OCI-LY1 (cell line): ENCODE measurements around the gene ZNF487.
"Not testable (repeated sequence)": the region's sequence is repeated elsewhere in the genome, so short reads cannot be mapped to it uniquely, and the experiment has no call there.

Source experiments
- H2AFZ ChIP-seq: fragments of 200-600 bp; sonication (generic), shearing (Covaris generic); 2 replicates; pipeline ENCODE4 v1.6.0; 2014; ENCODE audit warnings: antibody characterized with exemption, mild to moderate bottlenecking, low read length
- H3F3A ChIP-seq: fragments of 200-600 bp; sonication (generic), shearing (Covaris generic); 2 replicates; pipeline ENCODE4 v1.6.0; 2014; ENCODE audit warnings: mild to moderate bottlenecking, antibody characterized with exemption, low read length, moderate library complexity; ENCODE audit not compliant: insufficient read depth
- H3K27ac ChIP-seq: fragments of 200-600 bp; sonication (generic); 2 replicates; pipeline ENCODE4 v1.5.1; 2014; ENCODE audit warnings: low read length, mixed run types, mild to moderate bottlenecking, low read depth; ENCODE audit not compliant: poor library complexity, severe bottlenecking
- H3K27me3 ChIP-seq: fragments of 200-600 bp; sonication (generic); 2 replicates; pipeline ENCODE4 v1.6.0; 2014; ENCODE audit warnings: antibody characterized with exemption, mild to moderate bottlenecking, low read length, moderate library complexity; ENCODE audit not compliant: insufficient read depth
- H3K36me3 ChIP-seq: fragments of 200-600 bp; sonication (generic); 2 replicates; pipeline ENCODE4 v1.6.1; 2014; ENCODE audit warnings: mild to moderate bottlenecking, antibody characterized with exemption, low read length, moderate library complexity, mixed read lengths; ENCODE audit not compliant: insufficient read depth
- H3K4me1 ChIP-seq: fragments of 200-600 bp; sonication (generic); 2 replicates; pipeline ENCODE4 v1.5.1; 2014; ENCODE audit warnings: mild to moderate bottlenecking, low read length, moderate library complexity; ENCODE audit not compliant: insufficient read depth, severe bottlenecking
- H3K4me2 ChIP-seq: fragments of 200-600 bp; sonication (generic), shearing (Covaris generic); 2 replicates; pipeline ENCODE4 v1.6.1; 2014; ENCODE audit warnings: low read length
- H3K4me3 ChIP-seq: fragments of 200-600 bp; sonication (generic); 2 replicates; pipeline ENCODE4 v1.5.1; 2014; ENCODE audit warnings: low read length, low read depth, mild to moderate bottlenecking, mixed read lengths; ENCODE audit not compliant: poor library complexity, severe bottlenecking
- H3K79me2 ChIP-seq: fragments of 200-600 bp; shearing (Covaris generic); 2 replicates; pipeline ENCODE4 v1.6.1; 2016; ENCODE audit warnings: mixed run types, low read length, mixed read lengths; ENCODE audit not compliant: insufficient read depth
- H3K9ac ChIP-seq: fragments of 200-600 bp; sonication (generic), shearing (Covaris generic); 2 replicates; pipeline ENCODE4 v1.6.1; 2014; ENCODE audit warnings: mild to moderate bottlenecking, low read length, mixed read lengths
- H3K9me2 ChIP-seq: fragments of 200-600 bp; sonication (generic), shearing (Covaris generic); 2 replicates; pipeline ENCODE4 v1.6.1; 2014; ENCODE audit warnings: low read depth, mild to moderate bottlenecking, low read length, mixed read lengths
- H3K9me3 ChIP-seq: fragments of 200-600 bp; shearing (Covaris generic); 2 replicates; pipeline ENCODE4 v1.6.1; 2014; ENCODE audit warnings: low read length, mixed read lengths
- H4K20me1 ChIP-seq: fragments of 200-600 bp; sonication (generic), shearing (Covaris generic); 2 replicates; pipeline ENCODE4 v1.6.0; 2016; ENCODE audit warnings: mild to moderate bottlenecking, low read length; ENCODE audit not compliant: insufficient read depth
- CTCF ChIP-seq: fragments of 200-600 bp; sonication (generic), shearing (Covaris generic); IDR thresholded peaks from 2 replicates; pipeline ENCODE4 v1.5.1; 2017; ENCODE audit warnings: mild to moderate bottlenecking, antibody characterized with exemption, low read length, moderate library complexity, mixed read lengths
- EZH2 ChIP-seq: fragments of 200-600 bp; sonication (generic), shearing (Covaris generic); IDR thresholded peaks from 2 replicates; pipeline ENCODE4 v1.8.0; 2017; ENCODE audit warnings: borderline replicate concordance, mixed run types, mild to moderate bottlenecking, antibody characterized with exemption, low read length, moderate library complexity, mixed read lengths

Gene ZNF487

DNA sequence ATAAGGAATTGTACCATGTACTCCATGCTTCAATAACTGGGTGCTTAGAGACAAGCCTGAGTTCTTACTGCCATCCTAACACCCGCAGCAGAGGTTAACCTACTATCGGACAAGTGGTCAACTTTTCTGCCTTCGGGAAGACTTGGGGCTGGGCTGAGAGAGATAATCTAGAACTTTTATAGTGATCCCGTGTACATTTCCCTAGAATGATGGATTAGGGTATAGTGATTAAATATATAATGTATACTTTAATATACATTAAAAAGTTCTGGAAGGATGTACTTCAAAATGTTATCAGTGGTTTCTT lies 15.8 kb upstream of the ZNF487 start:
- no peak for TF ChIP-seq CTCF
- TF ChIP-seq EZH2, result no peak
- Histone ChIP-seq H3K4me1 (peaks cover 48% of the 10 kb centered on the region), H3K4me2 (peak overlapping the region; percentile 79), H3K9me3 (no peaks in the 10 kb centered on the region), H4K20me1 (no peaks in the 10 kb centered on the region), H3K4me3 (peak overlapping the region; percentile 61), H3F3A (peaks cover 4% of the 10 kb centered on the region; the same call in 1 of the 2 replicates), H3K79me2 (no peaks in the 10 kb centered on the region), H2AFZ (peak overlapping the region; percentile 39), H3K9me2 (no peaks in the 10 kb centered on the region), H3K27ac (peak overlapping the region; percentile 97), H3K27me3 (no peaks in the 10 kb centered on the region), H3K36me3 (no peaks in the 10 kb centered on the region), H3K9ac (peak overlapping the region; percentile 81)

DNA sequence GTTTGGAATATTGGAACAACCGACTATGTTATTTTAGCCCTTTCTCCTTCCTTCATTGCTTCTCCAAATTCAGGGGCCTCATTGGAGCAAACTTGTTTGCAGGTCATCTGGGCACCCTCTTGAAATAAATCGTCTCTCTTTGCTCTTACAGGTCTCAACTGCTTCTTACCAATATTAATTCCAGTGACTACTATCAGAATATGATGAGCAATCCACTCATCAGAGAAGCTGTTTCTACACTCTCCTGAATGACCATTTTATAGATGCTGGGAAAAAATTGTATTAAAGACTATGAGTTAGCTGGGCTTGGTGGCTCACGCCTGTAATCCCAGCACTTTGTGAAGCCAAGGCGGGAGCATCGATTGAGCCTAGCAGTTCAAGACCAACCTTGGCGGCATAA lies 15.4 kb upstream of the ZNF487 start:
- TF ChIP-seq EZH2 (no peak), CTCF (no peak)
- H2AFZ ChIP-seq, result peak overlapping the region; percentile 39; the same call in 1 of the 2 replicates
- no peaks in the 10 kb centered on the region for H3K9me3 ChIP-seq
- H3K4me3 ChIP-seq, result peak overlapping the region; percentile 61
- peak overlapping the region; percentile 81 for H3K9ac ChIP-seq
- H3K9me2 ChIP-seq, result no peaks in the 10 kb centered on the region
- peaks cover 44% of the 10 kb centered on the region for H3K4me1 ChIP-seq
- H3K79me2 ChIP-seq, result no peaks in the 10 kb centered on the region
- H4K20me1 ChIP-seq, result no peaks in the 10 kb centered on the region
- H3K36me3 ChIP-seq, result no peaks in the 10 kb centered on the region
- H3K27me3 ChIP-seq, result no peaks in the 10 kb centered on the region
- peaks cover 4% of the 10 kb centered on the region; the same call in 1 of the 2 replicates for H3F3A ChIP-seq
- peak overlapping the region; percentile 97 for H3K27ac ChIP-seq
- H3K4me2 ChIP-seq, result peak overlapping the region; percentile 79

- Histone ChIP-seq H3K4me1 (peaks cover 41% of the 10 kb centered on the region), H3K27ac (peak overlapping the region; percentile 97)
- not testable (repeated sequence) for H3K9me2 ChIP-seq, H3K27me3 ChIP-seq, H2AFZ ChIP-seq, H3K79me2 ChIP-seq, H3K36me3 ChIP-seq, H3F3A ChIP-seq, H3K9me3 ChIP-seq, H4K20me1 ChIP-seq, H3K4me2 ChIP-seq, H3K9ac ChIP-seq, H3K4me3 ChIP-seq
Observed at GRCh38 chr10:43421944-43422343, 15.0 kb upstream of the ZNF487 start.

DNA sequence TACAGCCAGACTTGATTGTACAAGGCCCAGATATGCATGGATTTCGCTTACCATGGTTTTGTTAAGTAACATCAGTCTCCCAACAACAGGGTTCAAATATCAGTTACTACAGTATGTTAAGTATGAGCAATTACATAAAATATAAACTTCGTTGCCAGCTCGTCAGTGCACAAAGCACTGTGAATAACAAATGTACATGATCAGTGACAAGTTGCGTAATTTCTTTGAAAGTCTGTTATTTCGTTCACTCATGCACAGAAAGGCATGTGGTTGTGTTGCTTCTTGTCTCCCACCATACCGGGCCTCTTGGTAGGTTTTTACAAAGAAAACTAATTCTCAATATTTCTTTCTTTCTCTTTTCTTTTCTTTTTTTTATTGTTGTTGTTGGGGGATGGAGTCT lies 12.5 kb upstream of the ZNF487 start:
- no peaks in the 10 kb centered on the region for H4K20me1 ChIP-seq
- H3K27ac ChIP-seq, result no peak overlapping the region
- peaks cover 31% of the 10 kb centered on the region for H3K4me1 ChIP-seq
- H3K4me3 ChIP-seq, result no peak overlapping the region
- H3K27me3 ChIP-seq, result no peaks in the 10 kb centered on the region
- no peak overlapping the region for H3K4me2 ChIP-seq
- TF ChIP-seq CTCF, result no peak
- no peak for TF ChIP-seq EZH2
- H3K9me3 ChIP-seq, result no peaks in the 10 kb centered on the region
- H3K36me3 ChIP-seq, result no peaks in the 10 kb centered on the region
- H2AFZ ChIP-seq, result no peak overlapping the region
- H3K9me2 ChIP-seq, result no peaks in the 10 kb centered on the region
- H3K9ac ChIP-seq, result no peak overlapping the region
- H3K79me2 ChIP-seq, result no peaks in the 10 kb centered on the region
- H3F3A ChIP-seq, result no peaks in the 10 kb centered on the region

DNA sequence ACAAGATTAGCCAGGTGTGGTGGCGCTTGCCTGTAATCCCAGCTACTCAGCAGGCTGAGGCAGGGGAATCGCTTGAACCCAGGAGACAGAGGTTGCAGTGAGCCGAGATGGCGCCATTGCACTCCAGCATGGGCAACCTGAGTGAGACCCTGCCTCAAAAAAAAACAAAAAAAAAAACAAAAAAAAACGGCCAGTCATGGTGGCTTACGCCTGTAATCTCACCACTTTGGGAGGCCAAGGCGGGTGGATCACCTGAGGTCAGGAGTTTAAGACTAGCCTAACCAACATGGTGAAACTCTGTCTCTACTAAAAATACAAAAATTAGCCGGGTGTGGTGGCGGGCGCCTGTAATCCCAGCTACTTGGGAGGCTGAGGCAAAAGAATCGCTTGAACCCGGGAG lies 10.4 kb upstream of the ZNF487 start:
- not testable (repeated sequence) for H3K9ac ChIP-seq, H3F3A ChIP-seq, H3K27ac ChIP-seq, H3K9me2 ChIP-seq, H3K27me3 ChIP-seq, H3K79me2 ChIP-seq, H3K9me3 ChIP-seq, H3K4me2 ChIP-seq, H3K36me3 ChIP-seq, H2AFZ ChIP-seq, H4K20me1 ChIP-seq, H3K4me3 ChIP-seq
- H3K4me1 ChIP-seq, result peaks cover 13% of the 10 kb centered on the region
